HepG2 (cell line): ENCODE measurements around the gene MTA1. TPM values are rescaled to one million over a fixed set of nuclear protein-coding genes. Genes with fewer than 3 reads are reported as not detected.

Source experiments
- ATAC-seq: fragments of 200-7000 bp; cut with Tn5 transposase; 3 replicates; pipeline ENCODE4 v1.9.1; 2020; ENCODE audit warnings: mild to moderate bottlenecking, moderate library complexity
- BruUV-seq: library from RNA; stranded (reverse); fragments of 400-500 nt; replicated peaks from 2 replicates; lab custom pipeline; 2021; lab: Mats Ljungman, UMichigan
- CTCF ChIA-PET: fragments of 300-600 bp; formaldehyde crosslinking; extraction: SDS; loops from one replicate; lab custom pipeline; 2021; ENCODE audit warnings: low total read pairs, inconsistent platforms, low intra/inter-chr PET ratio; lab: Yijun Ruan, JAX
- POLR2A ChIA-PET: fragments of 350-600 bp; sonication (Branson Sonifier 250); formaldehyde crosslinking; loops from one replicate; lab custom pipeline; 2020; ENCODE audit warnings: antibody characterized with exemption, inconsistent platforms; lab: Yijun Ruan, JAX
- DNase-seq: peaks from one replicate; pipeline ENCODE4 v3.0.0-alpha.2; 2015; ENCODE audit warnings: low spot score
- FAIRE-seq: peaks from 3 replicates; lab custom pipeline; 2011; peaks lifted over from hg19 to GRCh38; lab: Jason Lieb, UNC
- H2AFZ ChIP-seq: one replicate; pipeline ENCODE4 v1.6.1; 2011; ENCODE audit warnings: low read length, inconsistent platforms
- H3K27ac ChIP-seq: fragments of 300-600 bp; 3 replicates; pipeline ENCODE4 v1.8.0; 2011; ENCODE audit warnings: mixed run types, mild to moderate bottlenecking, mixed read lengths, low read length, inconsistent platforms; ENCODE audit not compliant: insufficient read depth; ENCODE audit errors: extremely low read length
- H3K27me3 ChIP-seq, 2 experiments: fragments of 200-600 bp in 1 of 2; 2 replicates in 1 of 2; 3 replicates in 1 of 2; pipeline versions ENCODE4 v1.6.0 to v1.8.0; 2011; ENCODE audit warnings: low read length in 2 of 2, mild to moderate bottlenecking in 2 of 2, moderate library complexity in 2 of 2, inconsistent platforms in 1 of 2; ENCODE audit not compliant: insufficient read depth in 2 of 2, control insufficient read depth in 1 of 2
- H3K36me3 ChIP-seq, 2 experiments: fragments of 200-600 bp in 1 of 2; replicated peaks in 1 of 2; 2 replicates in 1 of 2; 3 replicates in 1 of 2; pipeline versions ENCODE4 v1.5.1 to v1.8.0; 2011; ENCODE audit warnings: low read length in 2 of 2, inconsistent platforms in 1 of 2; ENCODE audit not compliant: insufficient read depth in 2 of 2, control insufficient read depth in 1 of 2
- H3K4me1 ChIP-seq: 2 replicates; pipeline ENCODE4 v1.5.1; 2012; ENCODE audit warnings: low read length, inconsistent platforms; ENCODE audit not compliant: insufficient read depth
- H3K4me2 ChIP-seq: 2 replicates; pipeline ENCODE4 v1.6.0; 2011; ENCODE audit warnings: low read depth, low read length, inconsistent platforms
- H3K4me3 ChIP-seq, 3 experiments: fragments of 200-600 bp in 1 of 3; sonication (generic), shearing (Covaris generic) in 1 of 3; replicated peaks in 1 of 3; 2 replicates each; pipeline ENCODE4 v1.5.1; 2011 to 2016; ENCODE audit warnings: low read length in 3 of 3, inconsistent platforms in 2 of 3, low read depth in 2 of 3, mild to moderate bottlenecking in 2 of 3, control low read depth in 1 of 3, mixed read lengths in 1 of 3; ENCODE audit not compliant: insufficient read depth in 1 of 3
- H3K79me2 ChIP-seq: one replicate; pipeline ENCODE4 v1.6.1; 2011; ENCODE audit warnings: low read length, inconsistent platforms; ENCODE audit not compliant: insufficient read depth
- H3K9ac ChIP-seq: 2 replicates; pipeline ENCODE4 v1.6.0; 2011; ENCODE audit warnings: mild to moderate bottlenecking, low read depth, low read length, inconsistent platforms; ENCODE audit not compliant: insufficient read depth
- H3K9me3 ChIP-seq: 2 replicates; pipeline ENCODE4 v1.5.1; 2012; ENCODE audit warnings: mild to moderate bottlenecking, low read length
- H4K20me1 ChIP-seq: 2 replicates; pipeline ENCODE4 v1.6.0; 2011; ENCODE audit warnings: inconsistent platforms, mild to moderate bottlenecking, low read length, moderate library complexity; ENCODE audit not compliant: insufficient read depth
- KDM2A ChIP-seq: sonication (generic); formaldehyde crosslinking; IDR thresholded peaks from 2 replicates; pipeline ENCODE4 v1.4.0; 2020; ENCODE audit warnings: low read depth, missing genetic modification reagents, borderline replicate concordance
- MAFF ChIP-seq: IDR thresholded peaks from 2 replicates; pipeline ENCODE4 v1.6.1; 2011; ENCODE audit warnings: low read depth, low read length, improper control_type of control experiment
- U2AF1 ChIP-seq: fragments of 200-400 bp; formaldehyde crosslinking; optimal IDR thresholded peaks from 2 replicates; pipeline ENCODE3; 2017; ENCODE audit warnings: mild to moderate bottlenecking, low read depth, low read length
- ZBTB7B ChIP-seq: sonication (generic); formaldehyde crosslinking; IDR thresholded peaks from 2 replicates; pipeline ENCODE4 v1.4.0; 2020; ENCODE audit warnings: missing genetic modification reagents
- ZC3H4 ChIP-seq: sonication (generic); formaldehyde crosslinking; IDR thresholded peaks from 2 replicates; pipeline ENCODE4 v1.4.0; 2020; ENCODE audit warnings: missing genetic modification reagents, borderline replicate concordance
- ZNF605 ChIP-seq: sonication (generic); formaldehyde crosslinking; IDR thresholded peaks from 2 replicates; pipeline ENCODE4 v1.8.0; 2022; ENCODE audit warnings: mild to moderate bottlenecking, missing genetic modification reagents
- WGBS: methylation state at CpG from one replicate; pipeline ENCODE4 v1.1.6; 2017; ENCODE audit warnings: low lambda C conversion rate; 5-methylcytosine and 5-hydroxymethylcytosine counted together
- in situ Hi-C: cut with HindIII; loops from 2 replicates; pipeline ENCODE4 v1.10.0; 2017; ENCODE audit warnings: low pct_unique_long_range_greater_than_20kb; ENCODE audit not compliant: extremely low pct_ligation_motif_present
- intact Hi-C: fragments of 100-400 bp; cut with micrococcal nuclease; formaldehyde crosslinking; loops from one replicate; pipeline ENCODE4 v1.10.0; 2022; ENCODE audit not compliant: unreplicated experiment
- polyA plus RNA-seq, 8 experiments: library from polyadenylated mRNA; depleted of rRNA in 3 of 8; stranded (reverse) in 7 of 8; unstranded in 1 of 8; fragments of >200 nt; fragmentation: Illumina TruSeq in 4 of 8; extraction: Trizol in 4 of 8; gene quantifications; 2 replicates each; pipeline versions ENCODE4 v1.2.1 to v1.2.3, GENCODE V29; 2011 to 2016; ENCODE audit warnings: low read depth in 4 of 8, missing spikeins in 1 of 8, mixed read lengths in 1 of 8; ENCODE audit not compliant: insufficient read depth in 1 of 8
- total RNA-seq, 5 experiments: library from RNA; depleted of rRNA; stranded (reverse); fragments of >200 nt; fragmentation: Illumina TruSeq; extraction: Trizol; gene quantifications; 2 replicates each; pipeline ENCODE4 v1.2.3, GENCODE V29; 2016; ENCODE audit warnings: low read depth in 1 of 5
- TF ChIP-seq, protein P1 (sequence below): sonication (generic); formaldehyde crosslinking; IDR thresholded peaks from 2 replicates; pipeline ENCODE4 v1.8.0; 2022; ENCODE audit warnings: missing genetic modification reagents, mild to moderate bottlenecking, borderline replicate concordance
- TF ChIP-seq, protein P2 (sequence below): sonication (generic); formaldehyde crosslinking; IDR thresholded peaks from 2 replicates; pipeline ENCODE4 v1.5.0; 2020; ENCODE audit warnings: mild to moderate bottlenecking, missing genetic modification reagents, borderline replicate concordance

Gene MTA1
- total and polyA plus RNA-seq, 2 of the 13 experiments (the other 11 are each of a cell fraction or from before 2014, with no cell fraction given) = 35.2 to 85.8 TPM

DNA sequence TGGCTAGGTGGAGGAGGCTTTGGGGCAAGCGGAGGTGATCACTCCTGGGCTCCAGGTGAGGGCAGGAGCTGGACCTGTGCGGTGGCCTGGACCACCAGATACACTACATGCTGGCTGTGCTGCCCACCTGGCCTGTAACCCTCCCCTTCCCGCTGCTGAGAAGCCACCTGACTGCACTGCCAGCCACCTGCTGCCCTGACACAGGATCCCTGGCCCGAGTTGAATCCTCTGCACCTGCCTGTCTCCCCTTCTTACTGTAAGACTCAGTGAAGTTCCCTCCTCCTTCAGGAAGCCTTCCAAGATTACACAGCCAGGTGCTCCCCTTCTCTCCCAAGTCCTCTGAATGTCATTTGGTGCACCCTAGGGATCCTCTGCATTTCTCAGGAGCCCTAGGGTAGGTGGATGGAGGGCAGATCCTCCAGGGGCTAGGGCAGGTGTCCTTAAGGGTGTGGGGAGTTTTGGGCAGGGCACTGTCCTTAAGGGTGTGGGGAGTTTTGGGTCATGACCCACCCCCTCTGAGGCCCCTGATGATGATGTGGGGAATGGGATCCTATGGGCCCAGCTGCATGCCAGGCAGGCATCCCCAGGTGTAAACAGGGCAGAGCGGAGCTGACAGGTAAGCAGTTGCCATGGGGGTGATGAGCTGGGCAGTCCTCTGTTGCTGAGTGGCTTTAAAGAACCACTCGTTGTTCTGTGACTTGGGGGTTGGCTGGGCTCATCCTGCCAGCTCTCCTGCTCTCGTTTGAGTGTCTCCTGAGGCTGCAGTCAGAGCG lies 6.7 kb upstream of the MTA1 start:
- peaks cover 47% of the 10 kb centered on the region for H3K4me1 ChIP-seq
- peaks cover 2 to 51% of the 10 kb centered on the region in 2 experiments; a peak in 4 of 5 replicates for H3K27me3 ChIP-seq
- intact Hi-C loops (loop anchor here (5.0 kb wide), 1 partner anchor 74 kb away; the partner anchor contains the start of gene CRIP1), in situ Hi-C loops (no loop called here)
- CTCF ChIA-PET = no interaction called here
- no peaks in the 10 kb centered on the region for H3K36me3 ChIP-seq
- H3K4me3 ChIP-seq = no peak overlapping the region
- no peaks in the 10 kb centered on the region; the same call in 1 of the 2 replicates for H4K20me1 ChIP-seq
- H3K27ac ChIP-seq = no peak overlapping the region
- WGBS = no CpG with 5 or more reads among the region's 8 CpGs
- FAIRE-seq = no peak
- no peak overlapping the region for H3K4me2 ChIP-seq
- no peak for TF ChIP-seq ZBTB7B (CRISPR knock-in tag)
- 0 out of 2 replicates have a peak, but pooled peaks have one; percentile 4 for TF ChIP-seq KDM2A (CRISPR knock-in tag)
- TF ChIP-seq ZNF605 (CRISPR knock-in tag) = no peak
- H2AFZ ChIP-seq = no peak overlapping the region
- no peak for ATAC-seq
- H3K9ac ChIP-seq = no peak overlapping the region
- BruUV-seq = no TSS peak
- H3K9me3 ChIP-seq = no peaks in the 10 kb centered on the region
- DNase-seq = no peak
- no peaks in the 10 kb centered on the region for H3K79me2 ChIP-seq
- POLR2A ChIA-PET = no interaction called here

DNA sequence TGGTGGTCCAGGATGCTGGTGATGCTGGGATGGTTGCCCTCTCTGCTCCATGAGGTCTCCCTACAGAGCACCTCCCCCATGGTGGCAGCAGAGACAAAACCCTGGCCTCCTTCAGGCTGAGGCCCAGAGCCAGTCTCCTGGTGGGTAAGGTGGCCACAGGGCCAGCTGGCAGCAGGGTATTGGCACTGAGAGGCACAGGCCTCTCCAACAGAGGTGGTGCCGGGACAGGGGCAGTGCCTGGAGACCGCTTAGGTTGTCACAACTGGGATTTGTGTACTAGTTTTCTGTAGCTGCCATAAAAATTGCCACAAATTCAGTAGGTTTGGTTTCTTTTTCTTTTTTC lies 6.1 kb upstream of the MTA1 start:
- ChIA-PET CTCF (no interaction called here), POLR2A (no interaction called here)
- no peak overlapping the region for H3K4me3 ChIP-seq
- H3K36me3 ChIP-seq = no peaks in the 10 kb centered on the region
- peaks cover 53% of the 10 kb centered on the region for H3K4me1 ChIP-seq
- H3K9ac ChIP-seq = no peak overlapping the region
- H3K4me2 ChIP-seq = no peak overlapping the region
- no peak overlapping the region for H2AFZ ChIP-seq
- no TSS peak for BruUV-seq
- 95% methylated on average over 2 of the region's 2 CpGs for WGBS
- no peaks in the 10 kb centered on the region for H3K9me3 ChIP-seq
- FAIRE-seq (no peak), ATAC-seq (no peak), DNase-seq (no peak)
- H3K27ac ChIP-seq = no peak overlapping the region
- in situ Hi-C loops (no loop called here), intact Hi-C loops (loop anchor here (5.0 kb wide), 1 partner anchor 74 kb away; the partner anchor contains the start of gene CRIP1)
- H4K20me1 ChIP-seq = no peaks in the 10 kb centered on the region; the same call in 1 of the 2 replicates
- H3K79me2 ChIP-seq = peaks cover 2% of the 10 kb centered on the region
- peaks cover 2 to 51% of the 10 kb centered on the region in 2 experiments; a peak in 4 of 5 replicates for H3K27me3 ChIP-seq
- TF ChIP-seq, protein P1, sequence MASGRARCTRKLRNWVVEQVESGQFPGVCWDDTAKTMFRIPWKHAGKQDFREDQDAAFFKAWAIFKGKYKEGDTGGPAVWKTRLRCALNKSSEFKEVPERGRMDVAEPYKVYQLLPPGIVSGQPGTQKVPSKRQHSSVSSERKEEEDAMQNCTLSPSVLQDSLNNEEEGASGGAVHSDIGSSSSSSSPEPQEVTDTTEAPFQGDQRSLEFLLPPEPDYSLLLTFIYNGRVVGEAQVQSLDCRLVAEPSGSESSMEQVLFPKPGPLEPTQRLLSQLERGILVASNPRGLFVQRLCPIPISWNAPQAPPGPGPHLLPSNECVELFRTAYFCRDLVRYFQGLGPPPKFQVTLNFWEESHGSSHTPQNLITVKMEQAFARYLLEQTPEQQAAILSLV = no peak
- TF ChIP-seq MAFF = no peak
- no peak for TF ChIP-seq ZC3H4 (CRISPR knock-in tag)
- TF ChIP-seq, protein P2, sequence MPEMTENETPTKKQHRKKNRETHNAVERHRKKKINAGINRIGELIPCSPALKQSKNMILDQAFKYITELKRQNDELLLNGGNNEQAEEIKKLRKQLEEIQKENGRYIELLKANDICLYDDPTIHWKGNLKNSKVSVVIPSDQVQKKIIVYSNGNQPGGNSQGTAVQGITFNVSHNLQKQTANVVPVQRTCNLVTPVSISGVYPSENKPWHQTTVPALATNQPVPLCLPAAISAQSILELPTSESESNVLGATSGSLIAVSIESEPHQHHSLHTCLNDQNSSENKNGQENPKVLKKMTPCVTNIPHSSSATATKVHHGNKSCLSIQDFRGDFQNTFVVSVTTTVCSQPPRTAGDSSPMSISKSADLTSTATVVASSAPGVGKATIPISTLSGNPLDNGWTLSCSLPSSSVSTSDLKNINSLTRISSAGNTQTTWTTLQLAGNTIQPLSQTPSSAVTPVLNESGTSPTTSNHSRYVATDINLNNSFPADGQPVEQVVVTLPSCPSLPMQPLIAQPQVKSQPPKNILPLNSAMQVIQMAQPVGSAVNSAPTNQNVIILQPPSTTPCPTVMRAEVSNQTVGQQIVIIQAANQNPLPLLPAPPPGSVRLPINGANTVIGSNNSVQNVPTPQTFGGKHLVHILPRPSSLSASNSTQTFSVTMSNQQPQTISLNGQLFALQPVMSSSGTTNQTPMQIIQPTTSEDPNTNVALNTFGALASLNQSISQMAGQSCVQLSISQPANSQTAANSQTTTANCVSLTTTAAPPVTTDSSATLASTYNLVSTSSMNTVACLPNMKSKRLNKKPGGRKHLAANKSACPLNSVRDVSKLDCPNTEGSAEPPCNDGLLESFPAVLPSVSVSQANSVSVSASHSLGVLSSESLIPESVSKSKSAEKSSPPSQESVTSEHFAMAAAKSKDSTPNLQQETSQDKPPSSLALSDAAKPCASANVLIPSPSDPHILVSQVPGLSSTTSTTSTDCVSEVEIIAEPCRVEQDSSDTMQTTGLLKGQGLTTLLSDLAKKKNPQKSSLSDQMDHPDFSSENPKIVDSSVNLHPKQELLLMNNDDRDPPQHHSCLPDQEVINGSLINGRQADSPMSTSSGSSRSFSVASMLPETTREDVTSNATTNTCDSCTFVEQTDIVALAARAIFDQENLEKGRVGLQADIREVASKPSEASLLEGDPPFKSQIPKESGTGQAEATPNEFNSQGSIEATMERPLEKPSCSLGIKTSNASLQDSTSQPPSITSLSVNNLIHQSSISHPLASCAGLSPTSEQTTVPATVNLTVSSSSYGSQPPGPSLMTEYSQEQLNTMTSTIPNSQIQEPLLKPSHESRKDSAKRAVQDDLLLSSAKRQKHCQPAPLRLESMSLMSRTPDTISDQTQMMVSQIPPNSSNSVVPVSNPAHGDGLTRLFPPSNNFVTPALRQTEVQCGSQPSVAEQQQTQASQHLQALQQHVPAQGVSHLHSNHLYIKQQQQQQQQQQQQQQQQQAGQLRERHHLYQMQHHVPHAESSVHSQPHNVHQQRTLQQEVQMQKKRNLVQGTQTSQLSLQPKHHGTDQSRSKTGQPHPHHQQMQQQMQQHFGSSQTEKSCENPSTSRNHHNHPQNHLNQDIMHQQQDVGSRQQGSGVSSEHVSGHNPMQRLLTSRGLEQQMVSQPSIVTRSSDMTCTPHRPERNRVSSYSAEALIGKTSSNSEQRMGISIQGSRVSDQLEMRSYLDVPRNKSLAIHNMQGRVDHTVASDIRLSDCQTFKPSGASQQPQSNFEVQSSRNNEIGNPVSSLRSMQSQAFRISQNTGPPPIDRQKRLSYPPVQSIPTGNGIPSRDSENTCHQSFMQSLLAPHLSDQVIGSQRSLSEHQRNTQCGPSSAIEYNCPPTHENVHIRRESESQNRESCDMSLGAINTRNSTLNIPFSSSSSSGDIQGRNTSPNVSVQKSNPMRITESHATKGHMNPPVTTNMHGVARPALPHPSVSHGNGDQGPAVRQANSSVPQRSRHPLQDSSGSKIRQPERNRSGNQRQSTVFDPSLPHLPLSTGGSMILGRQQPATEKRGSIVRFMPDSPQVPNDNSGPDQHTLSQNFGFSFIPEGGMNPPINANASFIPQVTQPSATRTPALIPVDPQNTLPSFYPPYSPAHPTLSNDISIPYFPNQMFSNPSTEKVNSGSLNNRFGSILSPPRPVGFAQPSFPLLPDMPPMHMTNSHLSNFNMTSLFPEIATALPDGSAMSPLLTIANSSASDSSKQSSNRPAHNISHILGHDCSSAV (CRISPR knock-in tag) = no peak
- no peak for TF ChIP-seq U2AF1
